Activated CD8-positive, alpha-beta memory T cell treated with anti-CD3 and anti-CD28 coated beads for 24 hours (primary cell): ENCODE results near the gene GCK.

ENCODE experiments used
- DNase-seq: peaks from one replicate; pipeline ENCODE4 v3.0.0-alpha.2; 2020

GCK gene

GRCh38 chr7:44189286-44189992 is at the start of gene GCK:
GCK (minus strand) TSS chr7:44189439; CDS start chr7:44188953, 486 bp downstream.
- DNase-seq, result no peak

- no peak for DNase-seq
Observed at GRCh38 chr7:44238116-44238695, 49.0 kb upstream of the GCK start.

- no peak for DNase-seq
Observed at GRCh38 chr7:44237696-44238095, 48.5 kb upstream of the GCK start.

DNA sequence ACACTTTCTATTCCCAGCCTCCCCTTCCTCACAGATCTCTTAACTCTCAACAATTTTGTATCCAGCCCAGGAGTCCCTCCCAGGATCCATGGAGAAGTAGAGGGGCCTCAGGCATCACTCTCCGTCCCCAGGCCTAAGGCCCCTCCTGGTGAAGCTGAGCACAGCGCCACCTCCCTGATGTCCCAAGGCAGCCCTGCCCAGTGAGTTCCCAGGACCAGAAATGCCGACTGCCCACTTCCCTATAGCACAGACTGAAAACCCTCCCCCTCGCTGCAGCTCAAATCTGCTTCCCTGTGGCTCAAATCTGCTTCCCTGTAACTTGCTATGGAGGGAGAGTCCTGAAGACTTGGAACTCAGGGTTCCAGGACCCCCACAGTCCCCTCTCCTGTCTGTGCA is 47.1 kb upstream of the GCK start:
- no peak for DNase-seq

DNA sequence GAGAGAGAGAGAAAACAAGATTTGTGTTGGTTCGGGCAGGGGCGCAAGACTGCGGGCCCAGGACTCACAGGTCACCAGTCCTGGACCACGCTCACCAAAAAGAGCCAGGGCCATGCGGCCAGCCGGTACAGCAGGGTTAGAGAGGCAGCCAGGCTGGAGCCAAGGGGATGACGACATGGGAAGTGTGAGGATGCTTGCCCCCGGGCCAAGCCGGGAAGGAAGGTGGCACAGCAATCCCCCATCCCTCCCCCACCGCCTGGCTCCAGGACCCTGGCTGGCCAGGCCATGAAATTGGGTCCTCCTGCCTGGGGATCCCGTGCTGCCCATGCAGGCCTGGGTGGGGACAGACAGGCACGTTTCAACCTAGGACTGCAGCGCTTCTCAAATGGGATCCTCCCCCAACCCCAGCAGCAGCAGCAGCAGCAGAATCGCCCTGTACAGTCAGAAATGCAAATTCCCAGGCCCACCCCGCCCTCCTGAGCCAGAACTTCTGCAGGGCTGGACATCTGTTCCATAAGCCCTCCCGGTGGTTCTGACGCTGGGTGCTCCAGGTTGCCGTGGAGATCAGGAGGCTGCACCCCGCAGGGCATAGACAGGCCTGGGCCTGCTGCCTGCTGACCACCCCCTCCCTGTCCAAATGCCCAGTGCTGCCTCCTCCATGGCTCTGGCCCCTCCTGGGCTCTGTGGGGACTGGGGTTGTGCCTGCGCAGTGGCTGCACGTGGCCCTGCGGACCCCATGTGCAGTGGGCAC is 46.5 kb upstream of the GCK start:
- no peak for DNase-seq

- no peak for DNase-seq
Observed at GRCh38 chr7:44235066-44235465, 45.8 kb upstream of the GCK start.

DNA sequence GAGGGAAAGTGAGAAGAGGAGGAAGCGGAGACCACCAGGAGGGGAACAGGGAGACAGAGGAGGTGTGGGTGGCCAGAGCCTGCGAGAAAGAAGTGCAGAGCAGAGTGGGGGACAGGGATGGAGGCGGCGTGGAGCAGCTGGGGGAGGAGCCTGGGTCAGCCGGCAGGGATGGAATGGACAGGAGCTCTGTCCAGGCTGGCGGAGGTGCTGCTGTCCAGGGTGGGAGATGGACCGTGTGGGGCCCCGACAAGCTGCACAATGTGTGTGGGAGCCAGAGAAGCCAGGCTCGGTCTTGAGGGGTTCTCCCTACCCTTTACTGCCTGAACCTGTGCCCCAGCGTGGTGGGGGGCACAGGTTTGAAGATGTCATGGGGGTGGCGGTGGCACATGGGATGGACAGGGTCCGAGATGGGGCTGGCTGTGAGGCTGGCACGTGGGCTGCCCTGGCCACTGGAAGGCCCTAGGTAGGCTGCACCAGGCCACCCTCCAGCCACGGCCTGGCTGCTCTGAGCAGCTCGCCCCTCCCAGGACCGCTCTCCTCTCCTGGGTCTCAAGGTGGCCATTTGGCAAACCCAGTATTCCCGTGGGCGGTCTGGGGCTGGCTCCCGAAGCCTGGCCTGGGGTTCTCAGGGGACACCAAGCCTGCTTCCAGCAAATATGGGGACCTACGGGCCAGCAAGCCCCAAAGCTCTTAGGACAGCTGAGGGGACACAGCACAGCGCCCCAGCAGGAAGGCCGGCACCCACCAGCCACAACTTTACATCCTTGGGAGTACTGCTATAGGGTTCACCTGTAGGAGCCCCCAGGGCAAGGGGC is 43.9 kb upstream of the GCK start:
- DNase-seq, result no peak

- DNase-seq, result no peak
Observed at GRCh38 chr7:44232396-44232795, 43.2 kb upstream of the GCK start.

- DNase-seq, result no peak
Observed at GRCh38 chr7:44231088-44231487, 41.8 kb upstream of the GCK start.

DNA sequence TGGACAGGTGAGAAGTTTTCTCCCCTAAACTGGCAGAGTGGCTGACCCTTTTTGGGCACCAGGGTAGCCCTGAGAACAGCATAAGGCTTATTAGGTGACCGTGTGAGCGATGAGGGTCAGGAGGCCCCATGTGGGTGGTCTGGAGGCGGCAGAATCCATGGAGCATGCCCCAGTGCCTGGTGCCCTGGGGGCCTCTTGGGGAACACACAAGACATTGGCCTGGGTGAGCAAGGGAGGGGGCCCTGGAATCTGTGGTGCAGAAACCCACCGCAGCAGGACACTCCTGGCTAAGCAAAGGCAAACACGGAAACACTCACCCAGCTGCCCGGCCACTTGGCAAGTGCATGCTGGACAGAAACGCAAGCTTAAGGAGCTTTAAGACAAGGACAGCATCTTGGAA is 41.0 kb upstream of the GCK start:
- DNase-seq, result no peak

DNA sequence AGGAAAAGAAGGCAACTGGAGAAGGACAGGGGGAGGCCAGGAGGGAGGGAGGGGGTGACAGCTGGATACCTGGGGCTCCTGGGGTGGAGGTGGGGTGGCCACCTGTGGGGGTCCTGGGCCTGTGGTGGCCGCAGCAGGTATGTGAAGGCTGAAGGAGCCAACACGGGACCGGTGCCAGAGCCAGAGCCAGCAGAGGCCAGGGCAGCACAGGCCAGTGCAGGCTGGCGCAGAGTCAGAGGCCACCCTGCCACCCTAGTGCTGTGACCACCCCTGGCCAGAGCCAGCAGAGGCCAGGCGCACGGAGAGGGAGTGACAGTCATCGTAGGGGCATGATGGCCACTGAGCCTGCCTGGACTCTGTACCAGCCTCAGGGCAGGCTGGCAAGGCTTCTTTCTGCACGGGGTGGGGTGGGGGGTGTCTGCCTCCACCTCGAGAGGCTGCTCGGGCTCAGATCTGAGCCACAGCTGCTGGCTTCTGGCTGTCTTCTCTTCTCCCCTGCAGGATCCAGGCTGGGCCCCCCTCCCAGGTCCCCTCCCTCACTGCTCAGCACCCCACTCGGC is 40.4 kb upstream of the GCK start:
- DNase-seq, result no peak

- no peak for DNase-seq
Observed at GRCh38 chr7:44228571-44229350, 39.5 kb upstream of the GCK start.

GRCh38 chr7:44227911-44228310 is 38.7 kb upstream of the GCK start:
- no peak for DNase-seq

- no peak for DNase-seq
Observed at GRCh38 chr7:44226396-44226753, 37.1 kb upstream of the GCK start.

DNA sequence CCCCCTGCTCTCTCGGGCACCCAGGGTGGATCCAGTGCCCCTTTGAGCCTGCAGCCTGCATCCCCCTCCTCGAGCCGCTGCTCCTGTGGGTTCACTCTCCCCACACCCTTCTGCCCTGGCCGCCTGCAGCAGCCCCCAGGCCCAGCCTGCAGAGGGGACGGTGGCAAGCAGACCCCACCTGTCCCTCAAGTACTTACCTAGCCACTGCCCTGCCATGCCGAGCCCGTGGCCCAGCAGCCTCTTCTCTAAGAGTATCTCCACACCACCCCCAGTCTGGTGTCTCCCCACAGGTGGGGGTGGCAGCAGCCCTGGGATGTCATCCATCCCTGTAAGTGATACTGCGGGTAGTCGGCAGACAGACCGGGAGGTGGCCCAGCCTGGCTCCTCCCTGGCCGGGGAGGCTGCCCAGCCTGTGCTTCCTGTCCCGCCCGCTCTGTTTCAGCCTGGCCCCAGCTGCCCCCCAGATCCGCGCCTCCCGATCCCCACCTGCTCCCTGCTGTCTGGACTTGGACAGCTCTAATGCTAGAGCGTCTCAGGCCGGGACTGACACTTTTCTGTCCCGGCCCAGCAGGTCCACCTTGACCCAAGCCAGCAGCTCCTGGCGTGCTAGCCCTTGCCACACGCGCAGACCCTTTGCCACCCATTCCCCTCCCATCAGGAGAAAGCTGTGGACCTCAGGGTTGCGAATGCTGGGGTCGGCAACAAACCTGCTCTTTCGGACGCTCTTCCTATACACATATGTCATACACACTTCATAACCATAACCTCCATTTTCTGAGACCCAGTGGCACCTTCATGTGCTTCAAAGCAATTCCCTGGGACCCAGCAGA is 36.5 kb upstream of the GCK start:
- no peak for DNase-seq

DNA sequence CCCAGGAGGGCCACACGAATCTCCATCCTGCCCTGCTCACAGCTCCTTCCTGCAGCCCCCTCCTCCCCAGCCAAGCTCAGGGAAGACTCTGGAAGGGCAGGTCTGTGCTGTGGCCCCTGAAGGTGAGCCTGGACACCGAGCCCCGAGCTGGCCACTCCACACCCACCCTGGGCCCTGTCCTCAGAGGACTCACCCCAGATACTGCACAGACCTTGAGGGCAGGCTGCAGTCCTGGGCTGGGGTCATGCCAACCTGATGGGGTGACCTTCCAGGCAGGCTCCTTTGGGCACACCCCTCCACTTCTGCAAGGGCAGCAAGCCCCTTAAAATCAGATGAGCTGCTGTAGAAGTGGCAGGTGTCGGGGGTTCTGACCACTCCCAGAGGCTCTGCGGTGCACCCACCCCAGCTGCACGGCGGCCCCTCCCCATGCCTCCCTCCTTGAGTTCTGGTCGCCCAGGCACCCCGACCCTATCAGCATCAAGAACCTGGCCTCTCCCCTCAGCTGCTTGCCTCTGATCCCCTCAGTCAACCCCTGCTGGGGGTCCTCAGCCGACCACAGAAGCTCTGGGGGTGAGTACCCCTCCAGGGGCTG is 35.8 kb upstream of the GCK start:
- DNase-seq, result no peak

GRCh38 chr7:44224080-44224973 is 35.1 kb upstream of the GCK start:
- DNase-seq, result no peak

- DNase-seq, result no peak
Observed at GRCh38 chr7:44223362-44224079, 34.3 kb upstream of the GCK start.

DNA sequence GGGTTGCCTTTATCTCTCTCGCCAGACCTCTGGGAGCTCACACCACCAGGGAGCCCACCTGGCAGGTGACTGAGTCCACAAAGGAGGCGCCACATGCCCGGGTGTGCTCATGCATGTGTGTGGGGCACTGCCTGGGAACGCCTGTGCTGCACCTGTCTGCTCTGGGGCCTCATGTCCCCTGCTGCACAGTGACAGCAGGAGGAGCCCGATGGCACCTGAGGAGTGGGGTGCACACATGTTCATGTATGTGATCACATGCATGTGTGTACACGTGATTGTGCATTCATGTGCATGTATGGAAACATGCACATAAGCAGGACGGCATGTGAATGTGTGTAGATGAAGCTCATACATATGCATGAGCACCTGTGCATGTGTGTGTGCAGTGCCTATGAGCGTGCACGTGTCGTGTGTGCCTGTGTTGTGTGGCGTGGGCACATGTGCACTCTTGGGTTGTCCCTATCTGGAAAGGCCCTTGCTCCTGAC is 33.6 kb upstream of the GCK start:
- no peak for DNase-seq
